ENCODE results near the gene EBF4. TPM values are rescaled to one million over a fixed set of nuclear protein-coding genes. Genes with fewer than 3 reads are reported as not detected.

The EBF4 gene
- total RNA-seq, 1 experiment from 2014 or later: 11.4 TPM

- H3K4me1 ChIP-seq (ENCODE audit: control insufficient read depth in 1 of 2, insufficient read depth in 2 of 2, low read length in 2 of 2): peaks cover 0 to 8% of the 10 kb centered on the region in 2 experiments; a peak in 2 of 4 replicates
- TF ChIP-seq EGR1 (IDR thresholded peaks at IDR 0.05; ENCODE audit: low read depth): no peak
- no peak for TF ChIP-seq CEBPB (IDR thresholded peaks at IDR 0.05; ENCODE audit: low read depth)
- TF ChIP-seq ELF1 (IDR thresholded peaks at IDR 0.05; ENCODE audit: borderline replicate concordance, low read depth): no peak
- no peak for TF ChIP-seq REST (IDR thresholded peaks at IDR 0.05; ENCODE audit: low read depth)
- TF ChIP-seq EZH2phosphoT487 (IDR thresholded peaks at IDR 0.05; ENCODE audit: borderline replicate concordance): no peak
- TF ChIP-seq MAX (IDR thresholded peaks at IDR 0.05): no peak
- TF ChIP-seq CBX3 (IDR thresholded peaks at IDR 0.05; ENCODE audit: low read depth): no peak
- TF ChIP-seq EZH2 (IDR thresholded peaks at IDR 0.05): no peak
- TF ChIP-seq ZFX (IDR thresholded peaks at IDR 0.05): no peak
- no peak for TF ChIP-seq FOSL1 (IDR thresholded peaks at IDR 0.05; ENCODE audit: low read depth)
- no peak for TF ChIP-seq SP1 (IDR thresholded peaks at IDR 0.05; ENCODE audit: low read depth)
- no peak for TF ChIP-seq YY1 (IDR thresholded peaks at IDR 0.05; ENCODE audit: extremely low read depth, insufficient replicate concordance, low read depth, low read length)
- TF ChIP-seq ATF3 (IDR thresholded peaks at IDR 0.05): no peak
- no peak for TF ChIP-seq CTCF (IDR thresholded peaks at IDR 0.05 in 2 of 3, conservative IDR thresholded peaks at IDR 0.05 in 1 of 3; ENCODE audit: borderline replicate concordance in 1 of 3, insufficient read depth in 1 of 3, low read depth in 2 of 3, low read length in 2 of 3)
- H3K79me2 ChIP-seq (ENCODE audit: insufficient read depth, low read length): no peaks in the 10 kb centered on the region
- no peaks in the 10 kb centered on the region for H4K20me1 ChIP-seq (ENCODE audit: insufficient read depth)
- intact Hi-C loops (cut with micrococcal nuclease): no loop called here
- H3K4me2 ChIP-seq (ENCODE audit: low read length): no peak overlapping the region
- H3K9ac ChIP-seq (ENCODE audit: low read length): no peak overlapping the region
- H3K9me2 ChIP-seq (ENCODE audit: insufficient read depth): no peaks in the 10 kb centered on the region
- no peaks in the 10 kb centered on the region for H3K27me3 ChIP-seq (ENCODE audit: insufficient read depth, low read length)
- CTCF ChIA-PET: no interaction called here
- H3K4me3 ChIP-seq (replicated peaks in 1 of 2; ENCODE audit: low read depth in 1 of 2, low read length in 2 of 2): no peak overlapping the region
- no peaks in the 10 kb centered on the region for H3K36me3 ChIP-seq (ENCODE audit: control insufficient read depth in 1 of 2, insufficient read depth in 2 of 2, low read length in 2 of 2)
- H2AFZ ChIP-seq (ENCODE audit: low read depth, low read length, poor library complexity, severe bottlenecking): no peak overlapping the region
- RAD21 ChIA-PET (ENCODE audit: low non-redundant PET in 1 of 2, low total read pairs in 2 of 2, uncharacterized antibody in 2 of 2, unreplicated experiment in 2 of 2): no interaction called here
- POLR2A ChIA-PET: no interaction called here
- BruUV-seq (replicated peaks): no TSS peak
- H3K27ac ChIP-seq (ENCODE audit: low read depth, low read length): no peak overlapping the region
- no peaks in the 10 kb centered on the region; a peak in 1 of 4 replicates for H3K9me3 ChIP-seq (ENCODE audit: control insufficient read depth in 1 of 2, insufficient read depth in 1 of 2, low read depth in 1 of 2, low read length in 2 of 2)
- ATAC-seq (no peak), DNase-seq (ENCODE audit: low read depth, low spot score) (no peak)
Measured at GRCh38 chr20:2738331-2739041, 45.9 kb downstream of the EBF4 start.
